ENCODE data around the gene RPLP1. TPM values are rescaled to one million over a fixed set of nuclear protein-coding genes. Genes with fewer than 3 reads are reported as not detected.

Gene RPLP1
- total and polyA plus RNA-seq, 2 donors, result 65.9 to 1,936 TPM

DNA sequence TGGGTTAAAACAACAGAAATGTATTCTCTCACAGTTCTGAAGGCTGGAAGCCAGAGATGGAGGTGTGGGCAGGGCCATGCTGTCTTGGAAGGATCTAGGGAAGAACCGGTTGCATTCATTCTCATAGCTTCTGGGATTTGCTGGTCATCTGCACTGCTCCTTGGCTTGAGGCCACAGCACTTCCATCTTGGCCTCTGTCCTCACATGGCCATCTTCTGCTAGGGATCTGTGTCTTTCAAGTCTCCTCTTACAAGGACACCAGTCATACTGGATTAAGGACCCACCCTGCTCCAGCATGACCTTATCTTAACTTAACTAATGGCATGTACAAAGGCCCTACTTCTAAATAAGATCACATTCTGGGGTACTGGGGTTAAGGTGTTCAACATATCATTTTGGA is 47.7 kb downstream of the RPLP1 start:
- no peak for DNase-seq (ENCODE audit: extremely low spot score)
- Histone ChIP-seq H3K4me3 (ENCODE audit: low read depth, low read length) (no peak overlapping the region), H3K36me3 (ENCODE audit: insufficient read depth) (no peaks in the 10 kb centered on the region), H3K27ac (ENCODE audit: low read depth) (no peak overlapping the region), H3K4me1 (ENCODE audit: insufficient read depth) (no peaks in the 10 kb centered on the region)
- 54% methylated on average over 1 of the region's 1 CpG for WGBS

DNA sequence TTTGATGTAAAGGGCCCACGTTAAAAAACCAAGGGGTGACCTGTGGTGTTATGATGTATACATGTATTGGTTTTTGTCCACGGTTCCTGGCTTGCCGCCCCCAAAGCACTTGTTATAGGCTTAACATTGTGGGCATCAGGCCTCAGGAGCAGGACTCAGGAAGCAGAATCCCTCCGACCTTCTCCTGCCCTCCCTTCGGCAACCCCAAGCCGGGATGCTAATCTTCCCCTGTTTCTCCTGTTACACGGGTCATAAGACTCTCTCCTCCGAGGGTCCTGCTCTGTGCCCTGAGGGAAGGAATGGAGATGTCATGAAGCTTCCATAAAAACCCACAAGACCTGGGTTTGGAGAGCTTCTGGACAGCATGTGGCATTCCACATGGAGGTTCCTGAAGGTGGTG is 48.8 kb downstream of the RPLP1 start:
- no peak for DNase-seq (ENCODE audit: extremely low spot score)
- no peak overlapping the region for H3K27ac ChIP-seq (ENCODE audit: low read depth)
- no peaks in the 10 kb centered on the region for H3K4me1 ChIP-seq (ENCODE audit: insufficient read depth)
- H3K4me3 ChIP-seq (ENCODE audit: low read depth, low read length), result no peak overlapping the region
- no peaks in the 10 kb centered on the region for H3K36me3 ChIP-seq (ENCODE audit: insufficient read depth)
- WGBS, result 93% methylated on average over 8 of the region's 8 CpGs

DNA sequence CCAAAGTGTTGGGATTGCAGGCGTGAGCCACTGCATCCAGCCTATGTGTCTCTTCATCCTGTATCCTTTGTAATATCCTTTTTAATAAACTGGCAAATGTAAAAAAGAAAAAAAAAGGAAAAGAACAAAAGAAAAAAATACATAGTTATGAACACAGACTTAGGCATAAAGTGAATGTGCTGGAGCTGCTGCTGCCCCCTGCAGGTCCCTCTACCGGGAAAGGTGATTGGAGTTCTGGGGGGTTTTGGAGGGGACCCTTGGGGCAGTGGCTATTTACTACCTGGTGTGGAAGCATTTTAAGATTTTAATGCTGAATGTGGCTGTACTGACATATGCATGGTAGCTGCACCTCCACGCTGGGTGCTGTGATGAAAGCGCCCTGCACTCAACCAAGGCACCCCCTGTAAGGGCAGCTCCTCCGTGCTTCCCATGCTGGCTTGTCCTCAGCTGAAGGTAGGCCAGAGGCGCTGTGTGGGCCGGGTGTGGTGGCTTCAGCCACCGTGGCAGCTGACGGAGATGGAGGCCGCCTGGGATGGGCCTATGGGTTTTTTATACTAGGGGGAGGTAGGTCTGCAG is 49.9 kb downstream of the RPLP1 start:
- Histone ChIP-seq H3K27ac (ENCODE audit: low read depth) (no peak overlapping the region), H3K4me1 (ENCODE audit: insufficient read depth) (no peaks in the 10 kb centered on the region), H3K36me3 (ENCODE audit: insufficient read depth) (no peaks in the 10 kb centered on the region), H3K4me3 (ENCODE audit: low read depth, low read length) (no peak overlapping the region)
- no peak for DNase-seq (ENCODE audit: extremely low spot score)
- 78% methylated on average over 10 of the region's 10 CpGs for WGBS

DNA sequence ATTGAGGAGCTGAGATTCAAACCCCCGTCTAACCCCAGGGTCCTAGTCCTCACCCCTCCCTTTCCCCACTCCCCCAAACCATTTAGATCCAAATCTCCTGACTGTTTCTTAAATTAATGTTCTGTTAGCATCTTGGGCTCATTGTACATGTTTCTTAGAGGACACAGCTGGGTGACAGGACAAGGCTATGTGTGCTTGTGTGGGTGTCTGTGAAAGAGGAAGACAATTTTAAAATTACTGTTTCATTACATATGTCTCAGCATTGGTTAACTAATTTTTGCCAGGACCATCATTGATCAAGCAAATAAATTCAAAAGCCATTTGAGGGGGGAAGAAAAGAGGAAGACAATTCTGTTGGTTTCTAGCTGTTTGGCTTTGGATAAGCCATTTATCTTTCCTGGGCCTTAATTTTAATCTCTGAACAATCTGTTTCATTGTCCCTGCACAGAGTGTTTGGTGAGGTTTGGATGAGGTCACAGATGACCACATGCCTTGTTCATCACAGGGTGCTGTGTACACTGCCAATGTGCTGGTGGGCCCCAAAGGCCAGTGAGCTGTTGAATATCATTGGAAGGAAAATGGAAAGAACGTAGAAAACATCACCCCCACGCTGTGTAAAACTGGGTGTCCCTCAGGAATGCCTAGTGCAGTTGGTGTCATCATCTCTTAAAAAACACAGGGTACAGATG is 51.9 kb downstream of the RPLP1 start:
- DNase-seq (ENCODE audit: extremely low spot score), result no peak
- Histone ChIP-seq H3K4me3 (ENCODE audit: low read depth, low read length) (no peak overlapping the region), H3K36me3 (ENCODE audit: insufficient read depth) (no peaks in the 10 kb centered on the region), H3K27ac (ENCODE audit: low read depth) (no peak overlapping the region), H3K4me1 (ENCODE audit: insufficient read depth) (no peaks in the 10 kb centered on the region)
- WGBS, result 70% methylated on average over 3 of the region's 3 CpGs

Small RNA genes within 50 kb of the gene (small RNA-seq; reads per million reads assigned to genes)
- not detected for gene RF00012

Other genes with a start within 250 kb of the RPLP1 start
- gene PAQR5, start 153.9 kb upstream of the RPLP1 start, total RNA-seq, result 2.6 TPM
- 1.7 TPM for gene PAQR5, start 153.9 kb upstream of the RPLP1 start, polyA plus RNA-seq
- 32.5 TPM for gene KIF23, start 38.5 kb upstream of the RPLP1 start, total RNA-seq
- gene KIF23, start 38.5 kb upstream of the RPLP1 start, polyA plus RNA-seq, result 0.79 TPM